ENCODE results near the gene CEP350. TPM values are rescaled to one million over a fixed set of nuclear protein-coding genes. Genes with fewer than 3 reads are reported as not detected.

CEP350 gene
- polyA plus RNA-seq, 1 of the 3 experiments (the other 2 are of a cell fraction), result 2.9 TPM

DNA sequence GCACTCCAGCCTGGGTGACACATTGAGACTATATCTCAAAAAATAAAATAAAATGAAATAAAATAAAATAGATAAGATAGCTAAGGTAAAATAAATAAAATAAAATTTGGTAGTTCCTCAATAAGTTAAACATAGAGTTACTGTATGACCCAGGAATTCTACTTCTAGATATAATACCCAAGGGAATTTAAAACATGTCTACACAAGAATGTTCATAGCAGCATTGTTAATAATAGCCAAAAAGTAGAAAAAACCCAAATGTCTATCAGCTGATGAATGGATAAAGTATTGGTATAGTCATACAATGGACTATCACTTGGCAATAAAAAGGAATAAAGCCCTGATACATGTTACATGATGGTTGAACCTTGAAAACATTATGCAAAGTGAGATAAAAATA is 47.8 kb downstream of the CEP350 start:
- POLR2A ChIA-PET, result interaction anchor here (0.6 kb wide), 1 partner anchor 160 kb away, joined by 3 read pairs; no protein-coding TSS in a partner anchor
- peaks cover 14% of the 10 kb centered on the region; the same call in 1 of the 2 replicates for H3K79me2 ChIP-seq (ENCODE audit: insufficient read depth)

DNA sequence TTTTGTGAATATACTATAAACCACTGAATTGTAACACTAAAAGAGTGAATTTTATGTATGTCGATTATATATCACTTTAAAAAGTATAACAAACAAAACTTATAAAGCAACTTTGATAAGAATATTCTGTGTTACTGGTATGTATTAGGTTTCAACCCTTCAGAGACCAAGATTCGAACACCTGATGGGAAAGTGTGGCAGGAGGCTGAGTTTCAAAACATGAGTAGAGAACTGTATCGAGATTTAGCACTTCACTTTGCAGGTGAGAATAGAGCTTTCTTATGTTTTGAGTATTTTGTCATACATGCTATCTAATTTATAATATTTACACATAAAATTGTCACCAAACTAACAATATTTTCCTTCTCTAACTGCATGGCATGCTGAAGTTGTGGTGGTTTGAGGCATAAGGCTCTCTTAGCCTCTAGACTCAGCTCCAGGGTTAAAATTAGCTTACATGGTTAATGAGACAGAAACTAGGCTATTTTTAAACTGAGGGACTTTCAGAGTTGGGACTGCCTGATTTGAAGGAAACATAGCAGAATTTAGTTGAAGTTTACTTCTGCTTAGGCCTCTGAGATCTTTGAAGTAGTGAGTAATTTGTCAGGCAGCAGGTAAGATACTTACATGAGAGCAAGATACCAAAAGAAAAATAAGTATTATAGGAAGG is 48.6 kb downstream of the CEP350 start:
- H4K20me1 ChIP-seq (ENCODE audit: insufficient read depth), result no peaks in the 10 kb centered on the region
- H3K4me2 ChIP-seq, result no peak overlapping the region
- 93% methylated on average over 3 of the region's 3 CpGs for WGBS (ENCODE audit: low lambda C conversion rate)
- TF ChIP-seq, protein P1, sequence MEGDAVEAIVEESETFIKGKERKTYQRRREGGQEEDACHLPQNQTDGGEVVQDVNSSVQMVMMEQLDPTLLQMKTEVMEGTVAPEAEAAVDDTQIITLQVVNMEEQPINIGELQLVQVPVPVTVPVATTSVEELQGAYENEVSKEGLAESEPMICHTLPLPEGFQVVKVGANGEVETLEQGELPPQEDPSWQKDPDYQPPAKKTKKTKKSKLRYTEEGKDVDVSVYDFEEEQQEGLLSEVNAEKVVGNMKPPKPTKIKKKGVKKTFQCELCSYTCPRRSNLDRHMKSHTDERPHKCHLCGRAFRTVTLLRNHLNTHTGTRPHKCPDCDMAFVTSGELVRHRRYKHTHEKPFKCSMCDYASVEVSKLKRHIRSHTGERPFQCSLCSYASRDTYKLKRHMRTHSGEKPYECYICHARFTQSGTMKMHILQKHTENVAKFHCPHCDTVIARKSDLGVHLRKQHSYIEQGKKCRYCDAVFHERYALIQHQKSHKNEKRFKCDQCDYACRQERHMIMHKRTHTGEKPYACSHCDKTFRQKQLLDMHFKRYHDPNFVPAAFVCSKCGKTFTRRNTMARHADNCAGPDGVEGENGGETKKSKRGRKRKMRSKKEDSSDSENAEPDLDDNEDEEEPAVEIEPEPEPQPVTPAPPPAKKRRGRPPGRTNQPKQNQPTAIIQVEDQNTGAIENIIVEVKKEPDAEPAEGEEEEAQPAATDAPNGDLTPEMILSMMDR (IDR thresholded peaks at IDR 0.05), result no peak
- TF ChIP-seq, protein P2, sequence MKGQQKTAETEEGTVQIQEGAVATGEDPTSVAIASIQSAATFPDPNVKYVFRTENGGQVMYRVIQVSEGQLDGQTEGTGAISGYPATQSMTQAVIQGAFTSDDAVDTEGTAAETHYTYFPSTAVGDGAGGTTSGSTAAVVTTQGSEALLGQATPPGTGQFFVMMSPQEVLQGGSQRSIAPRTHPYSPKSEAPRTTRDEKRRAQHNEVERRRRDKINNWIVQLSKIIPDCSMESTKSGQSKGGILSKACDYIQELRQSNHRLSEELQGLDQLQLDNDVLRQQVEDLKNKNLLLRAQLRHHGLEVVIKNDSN (IDR thresholded peaks at IDR 0.05; ENCODE audit: borderline replicate concordance, low read depth), result no peak
- TF ChIP-seq, protein P3, sequence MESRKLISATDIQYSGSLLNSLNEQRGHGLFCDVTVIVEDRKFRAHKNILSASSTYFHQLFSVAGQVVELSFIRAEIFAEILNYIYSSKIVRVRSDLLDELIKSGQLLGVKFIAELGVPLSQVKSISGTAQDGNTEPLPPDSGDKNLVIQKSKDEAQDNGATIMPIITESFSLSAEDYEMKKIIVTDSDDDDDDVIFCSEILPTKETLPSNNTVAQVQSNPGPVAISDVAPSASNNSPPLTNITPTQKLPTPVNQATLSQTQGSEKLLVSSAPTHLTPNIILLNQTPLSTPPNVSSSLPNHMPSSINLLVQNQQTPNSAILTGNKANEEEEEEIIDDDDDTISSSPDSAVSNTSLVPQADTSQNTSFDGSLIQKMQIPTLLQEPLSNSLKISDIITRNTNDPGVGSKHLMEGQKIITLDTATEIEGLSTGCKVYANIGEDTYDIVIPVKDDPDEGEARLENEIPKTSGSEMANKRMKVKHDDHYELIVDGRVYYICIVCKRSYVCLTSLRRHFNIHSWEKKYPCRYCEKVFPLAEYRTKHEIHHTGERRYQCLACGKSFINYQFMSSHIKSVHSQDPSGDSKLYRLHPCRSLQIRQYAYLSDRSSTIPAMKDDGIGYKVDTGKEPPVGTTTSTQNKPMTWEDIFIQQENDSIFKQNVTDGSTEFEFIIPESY (IDR thresholded peaks at IDR 0.05; ENCODE audit: borderline replicate concordance, low read depth), result no peak
- TF ChIP-seq SMC3 (IDR thresholded peaks at IDR 0.05; ENCODE audit: low read depth, low read length) (no peak), YY1 (IDR thresholded peaks at IDR 0.05; ENCODE audit: low read depth) (no peak), EZH2phosphoT487 (IDR thresholded peaks at IDR 0.05; ENCODE audit: borderline replicate concordance, low read depth) (no peak), RFX5 (IDR thresholded peaks at IDR 0.05; ENCODE audit: low read length) (no peak), FOSL2 (IDR thresholded peaks at IDR 0.05; ENCODE audit: borderline replicate concordance, low read depth) (no peak), CHD2 (IDR thresholded peaks at IDR 0.05; ENCODE audit: low read length, partially characterized antibody) (no peak), TAF1 (IDR thresholded peaks at IDR 0.05; ENCODE audit: borderline replicate concordance, low read depth, low read length) (no peak), GABPA (IDR thresholded peaks at IDR 0.05; ENCODE audit: low read depth) (no peak)
- no peak overlapping the region for H3K4me3 ChIP-seq (ENCODE audit: low read depth in 2 of 2, low read length in 1 of 2)
- POLR2A ChIA-PET, result interaction anchor here (0.5 kb wide), 1 partner anchor 68 kb away, joined by 4 read pairs; no protein-coding TSS in a partner anchor
- CTCF ChIA-PET, result interaction anchor here (0.7 kb wide), 1 partner anchor 109 kb away, joined by 3 read pairs; no protein-coding TSS in a partner anchor
- no peaks in the 10 kb centered on the region for H3K9me2 ChIP-seq
- no peaks in the 10 kb centered on the region for H3K9me3 ChIP-seq
- peaks cover 19% of the 10 kb centered on the region; the same call in 1 of the 2 replicates for H3K79me2 ChIP-seq (ENCODE audit: insufficient read depth)
- H2AFZ ChIP-seq (ENCODE audit: low read depth), result no peak overlapping the region
- no peaks in the 10 kb centered on the region for H3K4me1 ChIP-seq (ENCODE audit: control insufficient read depth in 1 of 2, insufficient read depth in 2 of 2, low read depth in 1 of 2, low read length in 1 of 2)
- H3K36me3 ChIP-seq (replicated peaks in 1 of 2; ENCODE audit: control insufficient read depth in 1 of 2, insufficient read depth in 2 of 2, low read length in 1 of 2), result peaks cover 30 to 32% of the 10 kb centered on the region in 2 experiments
- peaks cover 8% of the 10 kb centered on the region for H3F3A ChIP-seq (replicated peaks; ENCODE audit: insufficient read depth)
- no peaks in the 10 kb centered on the region for H3K27me3 ChIP-seq (ENCODE audit: insufficient read depth)
- H3K9ac ChIP-seq, result no peak overlapping the region
- no peak overlapping the region for H3K27ac ChIP-seq (ENCODE audit: low read depth in 2 of 2, low read length in 1 of 2)
- DNase-seq, result no peak

More for the DNA sequence above, 47.8 kb downstream of the CEP350 start:
- H3K4me3 ChIP-seq (ENCODE audit: low read depth in 2 of 2, low read length in 1 of 2), result no peak overlapping the region
- no peaks in the 10 kb centered on the region for H3K9me2 ChIP-seq
- no peaks in the 10 kb centered on the region for H3K9me3 ChIP-seq
- no peak for DNase-seq
- H3K36me3 ChIP-seq (replicated peaks in 1 of 2; ENCODE audit: control insufficient read depth in 1 of 2, insufficient read depth in 2 of 2, low read length in 1 of 2), result peaks cover 32 to 33% of the 10 kb centered on the region in 2 experiments
- no peaks in the 10 kb centered on the region for H3K27me3 ChIP-seq (ENCODE audit: insufficient read depth)
- no peak overlapping the region for H2AFZ ChIP-seq (ENCODE audit: low read depth)
- H3K9ac ChIP-seq, result no peak overlapping the region
- H3K4me1 ChIP-seq (ENCODE audit: control insufficient read depth in 1 of 2, insufficient read depth in 2 of 2, low read depth in 1 of 2, low read length in 1 of 2), result no peaks in the 10 kb centered on the region
- no peak for TF ChIP-seq TCF12 (IDR thresholded peaks at IDR 0.05)
- no peak for TF ChIP-seq TEAD4 (IDR thresholded peaks at IDR 0.05; ENCODE audit: borderline replicate concordance, insufficient read depth)
- TF ChIP-seq, protein P1 (IDR thresholded peaks at IDR 0.05), result no peak
- no peak for TF ChIP-seq RFX5 (IDR thresholded peaks at IDR 0.05; ENCODE audit: low read length)
- no peak for TF ChIP-seq FOXJ3 (CRISPR knock-in tag; IDR thresholded peaks at IDR 0.05)
- no peak for TF ChIP-seq TAF1 (IDR thresholded peaks at IDR 0.05; ENCODE audit: borderline replicate concordance, low read depth, low read length)
- TF ChIP-seq, protein P2 (IDR thresholded peaks at IDR 0.05; ENCODE audit: borderline replicate concordance, low read depth), result no peak
- no peak for TF ChIP-seq CHD2 (IDR thresholded peaks at IDR 0.05; ENCODE audit: low read length, partially characterized antibody)
- TF ChIP-seq ELF1 (IDR thresholded peaks at IDR 0.05), result no peak
- no peak for TF ChIP-seq GATA2 (CRISPR knock-in tag; IDR thresholded peaks at IDR 0.05)
- TF ChIP-seq SMC3 (IDR thresholded peaks at IDR 0.05; ENCODE audit: low read depth, low read length), result no peak
- no peak for TF ChIP-seq RCOR1 (IDR thresholded peaks at IDR 0.05; ENCODE audit: low read length)
- no peak overlapping the region for H3K27ac ChIP-seq (ENCODE audit: low read depth in 2 of 2, low read length in 1 of 2)
- CTCF ChIA-PET, result no interaction called here
- no peaks in the 10 kb centered on the region for H4K20me1 ChIP-seq (ENCODE audit: insufficient read depth)
- no peak overlapping the region for H3K4me2 ChIP-seq
- peaks cover 8% of the 10 kb centered on the region for H3F3A ChIP-seq (replicated peaks; ENCODE audit: insufficient read depth)

All from SK-N-SH (cell line).